Activated CD4-positive, CD25-positive, alpha-beta regulatory T cell treated with anti-CD3 and anti-CD28 coated beads, Interleukin-2, amount 50 U/mL, for 72 hours (primary cell): ENCODE data around the gene MAN1A1.

Source experiments
- DNase-seq: peaks from one replicate; pipeline ENCODE4 v3.0.0; 2021

Gene MAN1A1

GRCh38 chr6:119132261-119132981 lies 217.1 kb downstream of the MAN1A1 start:
- no peak for DNase-seq

- DNase-seq: no peak
Measured at GRCh38 chr6:119129968-119130484, 219.5 kb downstream of the MAN1A1 start.

GRCh38 chr6:119129148-119129967 lies 220.2 kb downstream of the MAN1A1 start:
- DNase-seq: no peak

- DNase-seq: no peak
Measured at GRCh38 chr6:119128252-119128912, 221.2 kb downstream of the MAN1A1 start.

- no peak for DNase-seq
Measured at GRCh38 chr6:119127627-119128026, 221.9 kb downstream of the MAN1A1 start.
